Neural cell (in vitro differentiated cells): ENCODE measurements around the gene PDHX.

Experiments
- POLR2AphosphoS5 ChIP-seq: IDR thresholded peaks from 2 replicates; pipeline ENCODE4 v1.6.1; 2012
- RAD21 ChIP-seq: fragments of 450-650 bp; conservative IDR thresholded peaks from 2 replicates; pipeline ENCODE4 v1.6.1; 2014; ENCODE audit warnings: antibody characterized with exemption, mild to moderate bottlenecking, moderate library complexity
- SMC3 ChIP-seq: fragments of 450-650 bp; conservative IDR thresholded peaks from 2 replicates; pipeline ENCODE4 v1.6.1; 2014; ENCODE audit warnings: antibody characterized with exemption, mild to moderate bottlenecking, moderate library complexity; ENCODE audit not compliant: poor library complexity
- TAF1 ChIP-seq: IDR thresholded peaks from 2 replicates; pipeline ENCODE4 v1.6.1; 2012; ENCODE audit warnings: low read depth
- TF ChIP-seq, protein P1 (sequence below): IDR thresholded peaks from 2 replicates; pipeline ENCODE4 v1.6.1; 2012; ENCODE audit warnings: borderline replicate concordance
- TF ChIP-seq, protein P2 (sequence below): fragments of 450-650 bp; IDR thresholded peaks from 2 replicates; pipeline ENCODE4 v1.5.1; 2014; ENCODE audit warnings: antibody characterized with exemption, mild to moderate bottlenecking, moderate library complexity; ENCODE audit not compliant: poor library complexity, severe bottlenecking

DNA sequence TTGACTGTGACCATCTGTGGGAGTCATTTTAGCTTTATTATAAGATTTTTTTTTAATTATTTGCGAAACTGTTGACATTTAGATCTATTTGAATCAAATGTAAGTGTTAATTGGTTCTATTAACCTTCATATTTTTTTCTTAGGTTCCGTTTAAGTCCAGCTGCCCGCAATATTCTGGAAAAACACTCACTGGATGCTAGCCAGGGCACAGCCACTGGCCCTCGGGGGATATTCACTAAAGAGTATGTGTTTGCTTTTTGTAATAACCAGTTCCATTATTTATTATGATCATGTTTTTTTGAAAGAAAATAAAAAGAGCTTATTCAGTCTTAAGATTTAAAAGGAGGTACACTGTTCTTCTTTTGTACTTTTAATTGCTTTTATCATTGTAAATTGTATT is 43.9 kb downstream of the PDHX start:
- TF ChIP-seq RAD21 (no peak), TAF1 (no peak), POLR2AphosphoS5 (no peak), SMC3 (no peak)
- TF ChIP-seq, protein P1, sequence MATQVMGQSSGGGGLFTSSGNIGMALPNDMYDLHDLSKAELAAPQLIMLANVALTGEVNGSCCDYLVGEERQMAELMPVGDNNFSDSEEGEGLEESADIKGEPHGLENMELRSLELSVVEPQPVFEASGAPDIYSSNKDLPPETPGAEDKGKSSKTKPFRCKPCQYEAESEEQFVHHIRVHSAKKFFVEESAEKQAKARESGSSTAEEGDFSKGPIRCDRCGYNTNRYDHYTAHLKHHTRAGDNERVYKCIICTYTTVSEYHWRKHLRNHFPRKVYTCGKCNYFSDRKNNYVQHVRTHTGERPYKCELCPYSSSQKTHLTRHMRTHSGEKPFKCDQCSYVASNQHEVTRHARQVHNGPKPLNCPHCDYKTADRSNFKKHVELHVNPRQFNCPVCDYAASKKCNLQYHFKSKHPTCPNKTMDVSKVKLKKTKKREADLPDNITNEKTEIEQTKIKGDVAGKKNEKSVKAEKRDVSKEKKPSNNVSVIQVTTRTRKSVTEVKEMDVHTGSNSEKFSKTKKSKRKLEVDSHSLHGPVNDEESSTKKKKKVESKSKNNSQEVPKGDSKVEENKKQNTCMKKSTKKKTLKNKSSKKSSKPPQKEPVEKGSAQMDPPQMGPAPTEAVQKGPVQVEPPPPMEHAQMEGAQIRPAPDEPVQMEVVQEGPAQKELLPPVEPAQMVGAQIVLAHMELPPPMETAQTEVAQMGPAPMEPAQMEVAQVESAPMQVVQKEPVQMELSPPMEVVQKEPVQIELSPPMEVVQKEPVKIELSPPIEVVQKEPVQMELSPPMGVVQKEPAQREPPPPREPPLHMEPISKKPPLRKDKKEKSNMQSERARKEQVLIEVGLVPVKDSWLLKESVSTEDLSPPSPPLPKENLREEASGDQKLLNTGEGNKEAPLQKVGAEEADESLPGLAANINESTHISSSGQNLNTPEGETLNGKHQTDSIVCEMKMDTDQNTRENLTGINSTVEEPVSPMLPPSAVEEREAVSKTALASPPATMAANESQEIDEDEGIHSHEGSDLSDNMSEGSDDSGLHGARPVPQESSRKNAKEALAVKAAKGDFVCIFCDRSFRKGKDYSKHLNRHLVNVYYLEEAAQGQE: no peak
- TF ChIP-seq, protein P2, sequence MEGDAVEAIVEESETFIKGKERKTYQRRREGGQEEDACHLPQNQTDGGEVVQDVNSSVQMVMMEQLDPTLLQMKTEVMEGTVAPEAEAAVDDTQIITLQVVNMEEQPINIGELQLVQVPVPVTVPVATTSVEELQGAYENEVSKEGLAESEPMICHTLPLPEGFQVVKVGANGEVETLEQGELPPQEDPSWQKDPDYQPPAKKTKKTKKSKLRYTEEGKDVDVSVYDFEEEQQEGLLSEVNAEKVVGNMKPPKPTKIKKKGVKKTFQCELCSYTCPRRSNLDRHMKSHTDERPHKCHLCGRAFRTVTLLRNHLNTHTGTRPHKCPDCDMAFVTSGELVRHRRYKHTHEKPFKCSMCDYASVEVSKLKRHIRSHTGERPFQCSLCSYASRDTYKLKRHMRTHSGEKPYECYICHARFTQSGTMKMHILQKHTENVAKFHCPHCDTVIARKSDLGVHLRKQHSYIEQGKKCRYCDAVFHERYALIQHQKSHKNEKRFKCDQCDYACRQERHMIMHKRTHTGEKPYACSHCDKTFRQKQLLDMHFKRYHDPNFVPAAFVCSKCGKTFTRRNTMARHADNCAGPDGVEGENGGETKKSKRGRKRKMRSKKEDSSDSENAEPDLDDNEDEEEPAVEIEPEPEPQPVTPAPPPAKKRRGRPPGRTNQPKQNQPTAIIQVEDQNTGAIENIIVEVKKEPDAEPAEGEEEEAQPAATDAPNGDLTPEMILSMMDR: no peak
